ENCODE measurements around the gene MAPK9. TPM values are rescaled to one million over a fixed set of nuclear protein-coding genes. Genes with fewer than 3 reads are reported as not detected.
A peak's percentile ranks its signal among the peaks of the same experiment; 100 is the strongest.

The MAPK9 gene
- total RNA-seq, 1 donor from 2014 or later = 47.4 TPM

GRCh38 chr5:180291234-180291940 lies 496 bp downstream of the MAPK9 start:
- no peak for TF ChIP-seq CTCF (IDR thresholded peaks at IDR 0.05; ENCODE audit: partially characterized antibody, unreplicated experiment)
- H3K4me1 Mint-ChIP-seq (ENCODE audit: low read depth, unreplicated experiment) = peaks cover 22% of the 10 kb centered on the region
- DNase-seq = peak; percentile 62

GRCh38 chr5:180290568-180291233 lies 1.2 kb downstream of the MAPK9 start:
- Mint-ChIP-seq H3K36me3 (ENCODE audit: unreplicated experiment) (peaks cover 6% of the 10 kb centered on the region), H3K27me3 (ENCODE audit: unreplicated experiment) (peaks cover 9% of the 10 kb centered on the region), H3K4me3 (ENCODE audit: unreplicated experiment) (peak overlapping the region; percentile 92), H3K4me1 (ENCODE audit: low read depth, unreplicated experiment) (peaks cover 22% of the 10 kb centered on the region), H3K9me3 (ENCODE audit: unreplicated experiment) (peaks cover 16% of the 10 kb centered on the region), H3K27ac (ENCODE audit: unreplicated experiment) (peak overlapping the region; percentile 85)
- TF ChIP-seq CTCF (IDR thresholded peaks at IDR 0.05; ENCODE audit: partially characterized antibody, unreplicated experiment) = no peak
- DNase-seq = no peak

More at GRCh38 chr5:180291234-180291940, 496 bp downstream of the MAPK9 start:
- H3K27me3 Mint-ChIP-seq (ENCODE audit: unreplicated experiment) = peaks cover 9% of the 10 kb centered on the region
- peaks cover 6% of the 10 kb centered on the region for H3K36me3 Mint-ChIP-seq (ENCODE audit: unreplicated experiment)
- peaks cover 18% of the 10 kb centered on the region for H3K9me3 Mint-ChIP-seq (ENCODE audit: unreplicated experiment)
- peak overlapping the region; percentile 85 for H3K27ac Mint-ChIP-seq (ENCODE audit: unreplicated experiment)
- peak overlapping the region; percentile 92 for H3K4me3 Mint-ChIP-seq (ENCODE audit: unreplicated experiment)

GRCh38 chr5:180289966-180290365 lies 1.9 kb downstream of the MAPK9 start:
- Mint-ChIP-seq H3K27me3 (ENCODE audit: unreplicated experiment) (peaks cover 9% of the 10 kb centered on the region), H3K4me1 (ENCODE audit: low read depth, unreplicated experiment) (peaks cover 22% of the 10 kb centered on the region), H3K4me3 (ENCODE audit: unreplicated experiment) (peak overlapping the region; percentile 92), H3K27ac (ENCODE audit: unreplicated experiment) (no peak overlapping the region), H3K9me3 (ENCODE audit: unreplicated experiment) (peaks cover 18% of the 10 kb centered on the region), H3K36me3 (ENCODE audit: unreplicated experiment) (peaks cover 6% of the 10 kb centered on the region)
- TF ChIP-seq CTCF (IDR thresholded peaks at IDR 0.05; ENCODE audit: partially characterized antibody, unreplicated experiment) = no peak
- DNase-seq = no peak

- peaks cover 6% of the 10 kb centered on the region for H3K36me3 Mint-ChIP-seq (ENCODE audit: unreplicated experiment)
- no peak for TF ChIP-seq CTCF (IDR thresholded peaks at IDR 0.05; ENCODE audit: partially characterized antibody, unreplicated experiment)
- peaks cover 18% of the 10 kb centered on the region for H3K9me3 Mint-ChIP-seq (ENCODE audit: unreplicated experiment)
- peaks cover 22% of the 10 kb centered on the region for H3K4me1 Mint-ChIP-seq (ENCODE audit: low read depth, unreplicated experiment)
- peaks cover 9% of the 10 kb centered on the region for H3K27me3 Mint-ChIP-seq (ENCODE audit: unreplicated experiment)
- no peak overlapping the region for H3K27ac Mint-ChIP-seq (ENCODE audit: unreplicated experiment)
- no peak overlapping the region for H3K4me3 Mint-ChIP-seq (ENCODE audit: unreplicated experiment)
- no peak for DNase-seq
Measured at GRCh38 chr5:180289433-180289832, 2.5 kb downstream of the MAPK9 start.

GRCh38 chr5:180287868-180288267 lies 4.0 kb downstream of the MAPK9 start:
- DNase-seq = no peak
- Mint-ChIP-seq H3K27ac (ENCODE audit: unreplicated experiment) (no peak overlapping the region), H3K36me3 (ENCODE audit: unreplicated experiment) (peaks cover 6% of the 10 kb centered on the region), H3K27me3 (ENCODE audit: unreplicated experiment) (peaks cover 9% of the 10 kb centered on the region), H3K4me1 (ENCODE audit: low read depth, unreplicated experiment) (peaks cover 22% of the 10 kb centered on the region), H3K9me3 (ENCODE audit: unreplicated experiment) (peaks cover 15% of the 10 kb centered on the region), H3K4me3 (ENCODE audit: unreplicated experiment) (no peak overlapping the region)
- TF ChIP-seq CTCF (IDR thresholded peaks at IDR 0.05; ENCODE audit: partially characterized antibody, unreplicated experiment) = no peak
